Measurements from ENCODE around the gene PNKD. TPM values are rescaled to one million over a fixed set of nuclear protein-coding genes. Genes with fewer than 3 reads are reported as not detected.
A peak's percentile ranks its signal among the peaks of the same experiment; 100 is the strongest.

Gene PNKD
- total RNA-seq, 1 donor from 2014 or later, result 58.4 TPM

- TF ChIP-seq CTCF (conservative IDR thresholded peaks at IDR 0.05), result no peak
- no peaks in the 10 kb centered on the region for H3K9me3 Mint-ChIP-seq
- H3K27me3 Mint-ChIP-seq, result no peaks in the 10 kb centered on the region
- peaks cover 19% of the 10 kb centered on the region for H3K4me1 Mint-ChIP-seq (ENCODE audit: unreplicated experiment)
- no peak overlapping the region for H3K27ac Mint-ChIP-seq
- DNase-seq (ENCODE audit: extremely low spot score, unreplicated experiment), result no peak
- H3K36me3 Mint-ChIP-seq, result peaks cover 18% of the 10 kb centered on the region
- H3K4me3 Mint-ChIP-seq, result peak overlapping the region; percentile 11
These were observed 75.3 kb downstream of the PNKD start for GRCh38 chr2:218345491-218346236.

DNA sequence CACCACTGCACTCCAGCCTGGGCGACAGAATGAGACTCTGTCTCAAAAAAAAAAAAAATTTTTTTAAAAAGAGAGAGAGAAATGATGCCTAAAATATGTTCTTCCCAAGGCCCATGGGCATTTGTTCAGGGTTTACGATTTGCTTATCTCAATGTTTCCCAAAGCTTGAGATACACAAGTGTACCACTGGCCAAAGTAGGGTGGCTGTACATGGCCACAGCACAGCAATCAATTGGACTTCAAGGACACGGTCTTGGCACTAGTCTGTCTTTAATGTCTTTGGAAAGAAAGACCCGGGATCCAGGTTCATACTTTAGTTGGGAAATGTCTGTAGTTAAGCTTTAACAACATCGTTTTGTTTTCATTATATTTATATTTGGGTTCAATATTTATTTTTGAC, 76.9 kb downstream of the PNKD start:
- DNase-seq (ENCODE audit: extremely low spot score, unreplicated experiment), result no peak
- Mint-ChIP-seq H3K4me3 (no peak overlapping the region), H3K9me3 (peaks cover 6% of the 10 kb centered on the region), H3K27ac (no peak overlapping the region), H3K4me1 (ENCODE audit: unreplicated experiment) (peaks cover 19% of the 10 kb centered on the region), H3K36me3 (peaks cover 14% of the 10 kb centered on the region), H3K27me3 (no peaks in the 10 kb centered on the region)
- TF ChIP-seq CTCF (conservative IDR thresholded peaks at IDR 0.05), result no peak

DNA sequence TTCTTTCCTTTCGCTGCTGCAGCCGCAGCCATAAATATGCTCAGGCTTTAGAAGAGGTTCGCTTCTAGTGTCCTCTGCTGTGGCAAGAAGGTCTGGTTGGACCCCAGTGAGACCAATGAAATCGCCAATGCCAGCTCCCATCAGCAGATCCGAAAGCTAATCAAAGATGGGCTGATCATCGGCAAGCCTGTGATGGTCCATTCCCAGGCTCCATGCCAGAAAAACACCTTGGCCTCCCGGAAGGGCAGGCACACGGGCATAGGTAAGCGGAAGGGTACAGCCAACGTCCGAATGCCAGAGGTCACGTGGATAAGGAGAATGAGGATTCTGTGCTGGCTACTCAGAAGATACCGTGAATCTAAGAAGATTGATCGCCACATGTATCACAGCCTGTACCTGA, 83.7 kb downstream of the PNKD start:
- DNase-seq (ENCODE audit: extremely low spot score, unreplicated experiment), result no peak
- peaks cover 6% of the 10 kb centered on the region for H3K9me3 Mint-ChIP-seq
- H3K27ac Mint-ChIP-seq, result no peak overlapping the region
- no peak overlapping the region for H3K4me3 Mint-ChIP-seq
- peaks cover 4% of the 10 kb centered on the region for H3K36me3 Mint-ChIP-seq
- H3K4me1 Mint-ChIP-seq (ENCODE audit: unreplicated experiment), result peaks cover 21% of the 10 kb centered on the region
- no peak for TF ChIP-seq CTCF (conservative IDR thresholded peaks at IDR 0.05)
- H3K27me3 Mint-ChIP-seq, result no peaks in the 10 kb centered on the region

DNA sequence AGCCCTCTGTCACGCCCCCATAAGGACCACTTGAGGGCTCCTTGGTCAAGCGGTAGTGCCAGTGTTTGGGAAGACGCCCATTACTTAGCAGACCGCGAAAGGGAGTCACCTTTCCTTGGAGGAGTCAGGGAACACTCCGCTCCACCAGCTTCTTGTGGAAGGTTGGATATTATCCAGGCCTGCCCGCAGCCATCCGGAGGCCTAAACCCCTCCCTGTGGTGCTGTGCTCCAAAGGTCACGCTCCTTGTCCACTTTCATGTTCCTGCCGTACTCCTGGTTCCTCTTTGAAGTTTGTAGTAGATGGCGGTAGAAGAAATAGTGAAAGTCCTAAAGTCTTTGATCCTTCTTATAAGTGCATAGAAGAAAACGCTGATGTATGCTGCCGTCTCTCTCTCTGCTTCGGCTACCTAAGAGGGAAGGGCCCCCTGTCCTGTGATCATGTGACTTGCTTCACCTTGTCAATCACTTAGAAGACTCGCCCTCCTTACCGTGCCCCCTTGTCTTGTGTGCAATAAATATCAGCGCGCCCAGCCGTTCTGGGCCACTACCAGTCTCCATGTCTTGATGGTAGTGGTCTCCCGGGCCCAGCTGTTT, 84.6 kb downstream of the PNKD start:
- DNase-seq (ENCODE audit: extremely low spot score, unreplicated experiment), result no peak
- no peak overlapping the region for H3K27ac Mint-ChIP-seq
- peaks cover 6% of the 10 kb centered on the region for H3K9me3 Mint-ChIP-seq
- H3K36me3 Mint-ChIP-seq, result no peaks in the 10 kb centered on the region
- H3K27me3 Mint-ChIP-seq, result no peaks in the 10 kb centered on the region
- H3K4me1 Mint-ChIP-seq (ENCODE audit: unreplicated experiment), result peaks cover 17% of the 10 kb centered on the region
- no peak for TF ChIP-seq CTCF (conservative IDR thresholded peaks at IDR 0.05)
- H3K4me3 Mint-ChIP-seq, result no peak overlapping the region

DNA sequence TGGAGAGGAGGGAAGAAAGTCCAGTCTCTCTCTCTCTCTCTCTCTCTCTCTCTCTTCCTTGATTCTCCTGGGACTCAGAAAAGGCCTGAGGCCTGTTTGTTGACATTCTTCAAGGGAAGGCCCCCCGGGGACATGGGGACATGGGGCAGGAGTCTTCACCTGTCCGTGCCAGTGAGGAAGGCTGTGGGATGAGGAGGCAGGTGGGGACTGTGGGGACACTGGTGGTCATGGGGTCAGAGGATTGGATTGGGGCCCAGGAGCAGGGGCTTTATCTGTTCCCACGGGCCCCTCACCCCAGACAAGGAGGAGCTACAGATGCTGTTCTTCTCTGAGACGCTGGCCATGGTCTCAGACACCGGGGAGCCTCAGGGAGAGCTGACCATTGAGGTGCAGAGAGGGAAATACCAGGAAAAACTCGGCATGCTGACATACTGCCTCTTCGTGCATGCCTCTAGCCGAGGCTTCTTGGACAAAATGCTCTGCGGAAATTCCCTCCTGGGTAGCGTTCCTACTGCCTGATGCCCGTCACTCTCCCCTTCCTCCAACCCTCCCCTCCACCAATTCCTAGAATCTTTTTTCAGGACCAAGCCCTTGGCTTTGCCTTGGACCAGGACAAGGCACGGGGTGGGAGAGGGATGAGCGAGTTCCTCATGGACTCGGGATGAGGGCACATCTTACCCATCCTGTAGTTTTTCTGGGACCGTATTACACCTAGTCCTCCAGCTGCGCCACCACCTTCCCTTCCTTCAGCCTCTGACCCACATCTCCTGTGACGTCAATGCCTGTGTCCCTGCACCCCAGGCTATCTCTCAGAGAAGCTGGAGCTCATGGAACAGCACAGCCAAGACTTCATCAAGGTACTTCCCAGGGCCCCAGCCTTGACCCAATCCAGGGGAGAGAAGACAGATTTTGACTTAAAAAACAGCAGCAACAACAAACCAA, 87.2 kb downstream of the PNKD start:
- Mint-ChIP-seq H3K36me3 (no peaks in the 10 kb centered on the region), H3K27ac (peak overlapping the region; percentile 73), H3K9me3 (no peaks in the 10 kb centered on the region), H3K4me3 (peak overlapping the region; percentile 67), H3K4me1 (ENCODE audit: unreplicated experiment) (peaks cover 23% of the 10 kb centered on the region), H3K27me3 (no peaks in the 10 kb centered on the region)
- no peak for DNase-seq (ENCODE audit: extremely low spot score, unreplicated experiment)
- TF ChIP-seq CTCF (conservative IDR thresholded peaks at IDR 0.05), result no peak

Measured in type B pancreatic cell (in vitro differentiated cells).